TTC549 (cell line): ENCODE data around the gene SASH1.

ENCODE experiments used
- FAIRE-seq: peaks from 2 replicates; lab custom pipeline; 2012; peaks lifted over from hg19 to GRCh38; lab: Jason Lieb, UNC

SASH1 gene

DNA sequence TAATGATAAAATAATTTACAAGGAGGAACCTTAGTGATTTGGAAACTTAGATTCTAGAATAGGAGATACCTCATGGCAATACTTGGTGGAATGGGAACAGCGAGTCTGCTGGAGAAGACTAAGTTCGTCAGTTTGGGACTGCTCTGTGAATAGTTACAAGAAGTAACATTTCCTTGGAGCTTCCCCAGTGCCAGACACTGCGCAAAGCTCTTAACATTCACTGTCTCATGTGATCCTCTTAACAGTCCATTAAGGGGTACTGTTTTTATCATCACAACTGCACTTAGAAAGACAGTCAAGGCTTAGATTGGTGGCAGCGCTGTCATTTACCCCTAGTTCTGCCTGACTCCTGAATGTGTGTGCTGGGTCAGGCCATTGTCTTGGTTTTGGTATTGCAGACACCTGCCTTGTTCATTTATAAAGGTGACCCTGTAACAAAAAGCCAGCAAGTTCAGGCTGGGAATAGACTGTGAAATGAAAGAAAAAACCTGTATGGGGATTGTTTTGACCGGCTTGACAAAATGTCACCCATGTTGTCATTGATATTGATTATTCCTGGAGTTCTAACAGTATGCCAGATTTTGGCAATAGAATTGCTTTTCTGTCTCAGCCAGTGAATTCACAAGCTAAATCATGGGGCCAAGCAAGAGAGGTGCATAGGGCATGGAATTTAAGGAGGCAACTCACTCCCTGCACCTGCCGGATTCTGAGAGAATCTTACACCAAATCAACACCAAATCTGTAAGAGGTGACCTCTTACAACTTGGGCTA is 118.4 kb downstream of the SASH1 start:
- FAIRE-seq, result no peak

DNA sequence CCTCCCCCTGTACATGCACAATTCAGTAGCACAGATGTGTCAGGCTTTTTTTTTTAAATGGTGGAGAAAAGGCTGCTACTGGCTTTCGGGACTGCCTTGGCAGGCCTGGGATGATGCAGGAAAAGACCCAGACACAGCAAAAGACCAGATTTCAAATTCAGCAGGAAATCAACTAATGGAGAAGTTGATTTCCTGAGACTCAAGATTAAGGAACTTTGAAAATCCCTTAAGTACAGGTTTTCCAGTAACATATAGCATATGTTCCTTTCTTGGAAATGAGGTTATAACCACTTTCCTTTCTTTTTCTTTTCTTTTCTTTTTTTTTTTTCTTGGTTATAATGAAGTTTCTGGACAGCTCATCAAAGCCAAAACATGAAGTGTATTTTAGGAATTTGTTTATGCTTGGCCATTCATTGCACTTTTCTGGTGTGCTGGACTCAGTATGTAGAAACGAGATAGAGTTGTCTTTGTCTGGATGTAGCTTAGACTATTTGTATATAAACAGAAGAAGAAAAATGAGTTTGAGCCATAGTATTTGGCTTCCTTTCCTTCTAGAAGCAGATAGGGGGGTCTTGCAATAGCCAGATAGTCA is 119.4 kb downstream of the SASH1 start:
- no peak for FAIRE-seq

DNA sequence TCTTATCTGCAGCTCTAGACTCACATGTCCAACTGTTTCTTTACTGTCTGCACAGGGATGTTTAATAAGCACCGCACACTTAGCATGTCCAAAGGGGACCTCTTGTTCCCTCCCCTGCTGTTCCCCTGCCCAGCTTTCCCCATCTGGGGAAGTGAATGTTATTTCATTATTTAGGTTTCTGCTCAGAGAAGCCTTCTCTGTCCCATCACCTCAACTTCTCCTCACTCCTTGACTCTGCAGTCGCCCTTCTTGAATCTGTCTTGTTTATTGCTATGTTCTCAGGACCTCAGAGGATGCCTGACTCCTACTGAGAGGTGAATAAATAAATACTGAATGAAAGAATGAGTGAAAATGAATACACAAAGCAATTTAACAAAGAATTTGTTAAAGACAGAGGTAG is 121.0 kb downstream of the SASH1 start:
- FAIRE-seq, result no peak

DNA sequence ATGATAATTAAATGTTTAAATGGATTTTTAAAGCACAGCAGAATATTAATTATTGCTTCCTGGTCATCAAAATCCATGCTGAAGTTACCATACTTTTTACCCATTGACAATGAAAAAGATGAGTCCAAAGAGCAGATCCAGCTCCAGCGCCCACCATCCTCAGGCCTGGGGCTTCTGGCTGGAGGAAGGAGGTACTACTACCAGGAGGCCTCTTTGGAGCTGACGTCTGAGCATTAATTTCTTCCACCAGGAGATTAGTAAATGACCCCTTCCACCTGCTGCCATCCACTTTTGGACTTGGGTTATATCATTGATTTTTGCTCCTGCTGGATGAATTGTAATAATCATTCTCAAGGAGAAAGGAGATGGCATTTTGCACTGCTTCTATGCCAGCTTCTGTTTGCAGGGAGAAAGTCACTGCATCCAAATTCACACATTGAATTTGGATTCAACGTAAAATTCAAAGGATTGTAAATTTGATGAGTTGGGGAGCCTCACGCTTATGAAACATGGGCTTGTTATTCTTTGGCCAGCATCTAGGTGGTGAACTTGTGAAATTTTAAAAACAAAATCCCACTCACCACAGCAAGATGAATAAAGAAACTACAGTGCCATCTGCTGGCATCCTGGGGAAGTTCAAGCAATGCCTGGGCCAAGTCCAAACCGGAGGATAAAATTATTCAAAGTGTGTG is 121.8 kb downstream of the SASH1 start:
- peak; percentile 89 for FAIRE-seq

DNA sequence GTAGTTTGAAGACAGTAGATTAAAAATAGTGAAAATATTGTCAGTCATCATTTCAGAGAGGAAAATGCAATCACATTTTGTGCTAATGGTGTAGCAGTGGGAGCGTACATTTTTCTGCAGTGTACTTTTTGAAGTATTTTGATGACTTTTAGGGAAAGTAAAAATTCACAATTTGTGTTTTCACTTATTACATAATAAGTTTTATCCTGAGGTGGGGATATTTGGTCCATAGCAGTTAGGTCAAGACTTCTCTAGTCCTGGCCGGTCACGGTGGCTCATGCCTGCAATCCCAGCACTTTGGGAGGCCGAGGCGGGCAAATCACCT is 122.3 kb downstream of the SASH1 start:
- no peak for FAIRE-seq

DNA sequence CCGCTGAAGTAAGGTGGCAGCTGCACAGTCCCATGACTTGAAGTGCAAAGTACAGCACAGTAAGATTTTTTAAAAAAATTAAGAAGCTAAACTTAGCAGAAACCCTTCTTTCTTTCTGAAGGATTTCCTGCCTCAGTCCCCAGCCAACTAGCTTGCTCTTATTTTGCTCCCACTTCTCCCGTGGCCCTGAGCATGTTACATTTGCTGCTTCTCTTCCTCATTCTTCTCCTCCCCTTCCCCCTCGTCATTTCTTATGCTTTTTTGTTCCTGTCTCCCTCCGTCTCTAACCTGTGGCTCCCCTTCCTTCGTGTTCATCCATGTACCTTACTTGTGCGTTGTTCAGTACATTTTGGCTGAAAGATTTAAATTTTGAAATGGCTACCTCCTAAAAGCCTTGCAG is 123.0 kb downstream of the SASH1 start:
- FAIRE-seq, result no peak

DNA sequence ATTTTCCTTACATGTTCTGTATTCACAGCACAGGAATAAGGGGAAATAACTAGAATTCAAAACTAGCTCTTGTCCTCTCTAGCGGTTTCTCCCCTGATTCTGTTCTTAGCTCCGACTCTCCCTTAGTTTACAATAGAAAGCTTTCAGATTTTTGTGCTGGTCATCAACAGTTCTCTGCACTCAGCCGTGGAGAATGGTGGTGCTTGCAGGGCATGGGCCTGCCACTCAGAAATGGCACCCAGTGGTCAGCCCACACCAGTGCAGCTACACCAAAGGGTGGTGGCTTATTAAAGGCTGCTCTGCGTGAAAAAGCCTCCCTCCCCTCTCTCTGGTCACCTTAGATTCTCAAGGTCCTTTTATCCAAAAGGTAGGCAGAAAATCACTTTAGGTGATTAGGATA is 123.5 kb downstream of the SASH1 start:
- no peak for FAIRE-seq

DNA sequence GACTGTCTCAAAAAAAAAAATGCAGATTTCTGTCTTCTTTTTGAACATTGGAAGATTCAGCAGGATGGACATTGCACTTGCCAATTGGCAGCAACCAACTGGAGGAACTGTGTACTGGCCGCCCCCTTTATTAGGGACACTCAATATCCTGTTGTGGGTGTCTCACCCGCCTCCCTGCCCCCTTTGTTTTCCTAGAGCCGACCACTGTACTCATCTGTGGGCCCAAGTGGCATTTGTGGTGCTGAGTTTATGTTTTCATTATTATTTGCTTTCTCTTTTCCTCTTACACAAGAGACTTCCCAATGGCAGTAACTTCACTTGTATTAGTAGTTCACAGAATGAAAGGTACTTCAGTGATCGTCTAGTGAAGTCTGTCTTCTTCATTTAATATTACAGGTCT is 125.3 kb downstream of the SASH1 start:
- FAIRE-seq, result no peak

DNA sequence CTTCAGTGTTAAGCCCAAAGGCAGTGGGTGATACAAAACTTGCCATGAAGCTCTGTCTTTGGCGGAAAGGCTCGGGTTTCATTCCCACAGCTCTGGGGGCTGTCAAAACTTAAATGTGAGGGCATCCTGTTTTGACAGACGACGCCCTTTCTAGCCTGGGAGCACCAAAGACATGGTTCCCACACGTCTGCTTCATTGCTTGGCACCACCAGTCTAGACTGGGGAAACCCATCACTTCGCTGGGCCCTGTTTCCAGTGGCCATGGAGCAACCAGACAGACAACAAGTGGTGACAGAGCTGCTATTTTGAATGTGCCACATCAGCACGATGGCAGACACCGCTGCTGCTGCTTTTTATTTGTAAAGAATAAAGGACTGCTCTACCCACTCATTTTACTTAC is 127.5 kb downstream of the SASH1 start:
- FAIRE-seq, result no peak

DNA sequence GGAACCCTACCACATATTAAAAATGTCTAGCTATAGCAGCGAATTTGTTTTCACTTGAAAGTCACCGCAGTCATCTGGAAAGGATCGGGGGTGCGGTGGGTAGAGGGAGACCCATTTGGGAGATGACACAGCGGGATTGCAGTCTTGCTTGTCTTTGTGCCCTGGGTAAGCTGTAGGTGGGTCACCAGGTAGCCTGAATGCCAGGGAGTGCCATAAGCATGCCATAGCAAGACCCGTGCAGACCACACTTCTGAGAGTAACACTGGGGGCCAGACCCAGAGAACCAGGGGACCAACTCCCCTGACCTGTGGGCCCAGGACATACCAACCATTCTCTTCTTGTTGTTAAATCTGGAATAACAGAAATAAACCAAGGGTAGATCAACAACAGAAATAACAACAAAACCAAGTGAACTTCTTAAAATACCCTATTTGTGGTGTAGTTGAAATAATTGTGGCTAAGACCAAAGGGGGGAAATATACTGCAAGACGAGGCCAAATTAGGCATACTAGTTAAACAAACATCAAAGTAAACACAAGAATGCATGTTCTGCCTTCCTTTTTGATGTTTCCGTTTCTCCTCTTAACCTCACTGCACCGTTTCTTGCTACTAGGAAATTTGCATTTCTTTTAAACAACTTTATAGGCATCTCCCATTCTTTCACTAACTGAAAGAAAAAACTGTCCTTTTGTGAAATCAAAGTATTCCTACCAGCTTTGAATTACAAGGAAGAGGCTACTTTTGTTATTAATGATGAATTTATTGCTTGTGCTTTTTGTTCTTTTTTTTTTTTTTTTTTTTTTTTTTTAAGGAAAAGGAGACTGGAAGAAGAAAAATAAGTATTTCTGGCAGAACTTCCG is 128.2 kb downstream of the SASH1 start:
- no peak for FAIRE-seq

DNA sequence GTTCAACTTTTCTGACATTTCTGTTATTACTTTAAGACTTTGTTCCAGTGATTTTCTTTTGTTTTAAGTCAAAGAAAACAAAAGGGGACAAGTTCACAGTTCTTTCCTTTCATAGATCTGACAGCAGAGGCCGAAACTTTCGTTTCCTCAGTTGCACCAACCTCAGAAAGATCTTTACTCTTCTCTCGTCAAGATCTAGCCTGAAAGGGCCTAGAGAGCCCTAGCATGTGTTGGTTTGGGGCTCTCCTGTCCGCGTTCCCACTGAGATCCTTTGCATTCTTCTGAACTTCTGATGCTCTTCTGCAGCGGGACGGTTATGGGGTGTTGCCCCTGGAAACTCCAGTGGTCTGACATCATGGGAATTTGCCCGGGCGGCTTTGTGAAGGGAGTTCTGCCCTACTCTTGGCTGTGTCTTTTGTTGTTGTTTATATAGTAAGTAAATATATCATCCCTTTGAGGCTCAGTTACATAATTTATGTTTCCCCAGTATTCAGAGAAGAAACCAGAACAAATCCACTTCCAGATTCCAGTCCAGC is 129.1 kb downstream of the SASH1 start:
- no peak for FAIRE-seq

DNA sequence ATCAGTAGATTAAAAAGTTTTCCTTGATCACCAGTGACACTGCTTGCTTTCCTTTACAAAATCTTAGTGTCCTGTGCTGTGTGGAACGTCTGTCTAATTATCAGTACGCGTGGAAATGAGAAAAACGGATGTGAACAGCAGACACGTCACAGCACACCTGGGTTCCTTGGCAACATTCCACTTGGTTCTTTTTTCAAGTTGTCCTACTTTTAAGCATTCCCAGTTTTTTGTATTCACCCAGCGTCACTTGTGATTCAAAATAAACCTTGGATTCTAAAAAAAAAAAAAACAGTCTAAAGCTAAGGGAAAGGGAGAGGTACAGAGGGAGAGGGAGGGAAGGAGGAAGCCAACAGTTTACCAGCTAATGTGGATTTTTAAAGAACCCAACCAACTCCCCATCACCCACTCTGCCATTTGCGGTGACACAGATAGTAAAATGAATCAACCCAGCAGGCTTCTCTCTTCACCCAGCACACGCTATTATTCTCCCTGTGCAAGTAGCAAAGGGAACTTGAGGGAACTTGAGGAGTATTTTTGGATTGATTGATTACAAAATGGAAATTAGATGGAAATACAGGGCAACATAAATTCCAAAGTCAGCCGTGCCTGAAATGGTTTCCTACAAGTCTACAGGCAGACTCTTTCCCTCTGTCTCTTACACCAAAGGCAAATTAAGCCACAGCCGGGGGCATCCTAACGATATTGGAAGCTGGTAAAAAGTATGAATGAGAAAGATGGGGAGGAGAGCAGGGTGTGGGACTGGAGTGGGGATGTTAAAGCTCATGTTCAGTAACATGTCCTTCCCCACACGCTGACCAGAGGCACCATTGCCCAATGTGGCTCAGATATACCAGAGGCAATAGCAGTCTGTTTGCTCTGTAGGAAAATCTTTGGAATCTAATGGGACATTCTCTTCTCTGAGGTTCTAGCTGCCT is 129.8 kb downstream of the SASH1 start:
- FAIRE-seq, result no peak

DNA sequence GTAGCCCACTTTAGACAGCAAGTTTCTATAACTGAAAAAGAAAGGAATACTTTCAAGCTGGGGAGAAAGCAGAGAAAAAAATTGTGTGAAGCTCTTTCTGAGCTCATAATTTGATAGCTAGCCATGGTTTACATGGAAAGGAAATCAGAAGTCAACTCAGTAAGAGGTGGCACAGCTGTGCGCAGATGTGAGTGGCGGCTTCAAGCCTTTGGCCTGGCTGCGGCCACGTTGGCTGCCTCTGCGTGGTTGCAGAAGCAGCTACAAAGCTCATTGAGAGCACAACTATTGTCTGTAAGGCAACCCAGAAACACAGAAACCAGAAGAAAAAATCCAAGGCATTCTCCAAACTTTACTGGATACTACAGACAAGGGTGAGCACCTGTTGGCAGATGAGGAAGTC is 136.9 kb downstream of the SASH1 start:
- no peak for FAIRE-seq

DNA sequence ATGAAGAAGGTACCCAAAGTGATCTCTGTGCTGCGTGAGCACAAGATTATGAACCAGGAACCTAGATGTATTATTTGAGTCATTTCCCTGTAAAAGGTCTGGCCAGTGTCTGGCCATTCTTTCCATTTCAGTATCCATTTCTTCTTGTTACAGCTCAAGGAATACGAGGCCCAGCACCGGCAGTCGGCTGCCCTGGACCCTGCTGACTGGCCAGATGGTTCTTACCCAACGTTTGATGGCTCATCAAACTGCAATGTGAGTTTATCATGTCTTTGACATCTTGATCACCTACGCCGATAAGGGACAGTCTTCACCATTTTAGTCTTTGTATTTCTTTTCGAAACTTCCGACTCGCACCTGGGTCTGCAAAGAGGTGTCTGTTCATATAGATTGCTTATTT is 144.8 kb downstream of the SASH1 start:
- FAIRE-seq, result no peak

DNA sequence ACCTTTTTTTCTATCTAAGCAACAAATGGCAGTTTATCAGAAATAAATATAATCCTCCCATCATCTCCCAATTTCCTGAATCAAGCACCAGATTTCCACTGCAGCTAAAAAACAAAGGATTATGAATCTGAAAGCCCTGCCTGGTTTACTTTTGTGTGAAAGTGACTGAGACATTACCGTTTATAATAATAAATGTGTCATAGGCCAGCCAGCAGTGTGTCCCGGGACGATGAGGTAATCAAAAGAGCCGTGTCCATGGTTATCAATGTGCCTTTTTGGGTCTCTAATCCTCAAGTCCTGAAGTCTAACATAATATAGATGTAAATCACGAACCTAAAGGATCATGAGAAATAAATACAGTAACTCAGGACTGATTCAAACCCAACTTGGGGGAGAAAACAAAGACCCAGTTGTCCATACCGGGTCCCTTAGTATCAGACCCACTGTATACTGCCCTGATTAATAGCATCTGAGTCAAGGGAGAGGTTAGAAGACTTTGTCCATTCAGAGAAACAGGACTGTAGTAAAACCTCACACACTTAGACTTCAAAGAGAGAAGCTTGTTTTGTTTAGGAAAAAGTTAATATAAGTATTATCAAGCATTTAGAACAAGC is 149.1 kb downstream of the SASH1 start:
- FAIRE-seq, result no peak

DNA sequence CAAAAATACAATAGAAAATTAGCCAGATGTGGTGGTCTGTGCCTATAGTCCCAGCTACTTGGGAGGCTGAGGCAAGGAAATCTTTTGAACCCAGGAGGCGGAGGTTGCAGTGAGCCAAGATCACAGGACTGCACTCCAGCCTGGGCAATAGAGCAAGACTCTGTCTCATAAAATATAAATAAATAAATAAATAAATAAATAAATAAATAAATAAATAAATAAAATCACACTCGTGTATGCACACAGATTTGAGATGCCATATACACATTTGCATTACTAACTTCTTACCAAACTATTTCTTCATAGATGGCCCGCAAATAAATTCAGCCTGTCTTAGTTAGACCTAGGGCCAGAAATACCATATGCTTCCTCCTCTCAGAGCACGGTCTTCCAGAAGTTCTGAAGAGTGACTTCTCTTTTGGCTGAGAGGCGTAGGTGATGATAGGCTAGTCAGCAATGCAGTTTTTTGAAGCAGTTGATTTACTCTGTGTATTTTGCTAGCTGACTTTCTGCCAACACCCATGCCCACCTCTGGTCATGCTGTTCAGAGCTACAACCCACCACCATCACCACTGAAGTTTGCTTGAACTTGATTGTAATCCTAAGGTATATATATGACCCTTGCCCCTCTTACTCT is 150.1 kb downstream of the SASH1 start:
- FAIRE-seq, result no peak

DNA sequence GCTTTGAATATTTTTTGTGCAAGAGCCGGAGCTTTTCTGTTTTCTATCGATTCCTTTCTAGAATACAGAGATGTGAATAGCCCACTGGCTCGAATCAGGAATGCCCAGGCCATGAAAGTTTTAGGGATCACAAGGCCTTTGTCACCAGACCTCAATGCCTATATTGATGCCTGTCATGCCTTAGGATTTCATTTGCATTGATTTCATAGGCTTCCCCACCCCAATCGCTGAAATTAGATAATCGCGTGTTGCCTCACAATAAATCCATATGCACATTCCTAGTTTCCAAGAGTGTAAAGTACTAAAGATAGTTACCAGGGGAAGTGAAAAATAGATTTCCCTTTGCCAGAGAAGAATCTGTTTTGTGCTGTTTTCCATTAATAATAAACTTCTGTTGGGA is 150.8 kb downstream of the SASH1 start:
- no peak for FAIRE-seq

DNA sequence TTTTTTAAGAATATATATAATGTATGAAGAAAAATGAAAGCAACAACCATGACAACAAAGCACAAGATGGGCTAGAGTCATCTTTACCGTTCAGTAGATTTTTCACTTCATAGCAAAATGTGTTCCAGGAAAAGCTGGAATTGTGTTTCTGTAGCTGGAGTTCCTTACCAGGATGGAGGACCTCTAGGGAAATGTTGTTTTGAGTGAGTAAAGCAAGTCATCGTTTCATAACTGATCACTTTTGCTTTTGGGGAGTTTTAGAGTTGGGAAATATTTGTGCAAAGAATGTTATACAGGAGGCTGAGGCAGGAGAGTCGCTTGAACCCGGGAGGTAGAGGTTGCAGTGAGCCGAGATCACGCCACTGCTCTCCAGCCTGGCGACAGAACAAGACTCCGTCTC is 151.6 kb downstream of the SASH1 start:
- FAIRE-seq, result no peak

DNA sequence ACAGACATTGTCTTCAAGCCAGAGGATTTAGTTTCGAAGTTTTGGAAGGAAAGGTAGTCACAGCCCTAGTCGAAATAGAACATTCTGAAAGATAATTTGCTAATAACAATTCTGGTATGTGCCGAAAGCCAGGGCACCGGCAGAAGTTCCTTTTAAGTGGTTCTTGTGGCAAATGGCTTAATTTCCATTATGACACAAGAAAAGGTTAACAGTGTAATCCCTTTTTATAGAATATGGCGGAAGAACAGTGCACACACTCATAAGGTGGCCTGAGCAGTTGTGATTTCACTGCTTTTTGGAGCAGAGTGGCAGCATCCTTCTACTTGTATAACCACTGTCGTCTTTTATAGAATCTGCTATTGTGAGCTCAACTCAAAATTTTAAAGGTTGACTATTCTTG is 152.4 kb downstream of the SASH1 start:
- no peak for FAIRE-seq

DNA sequence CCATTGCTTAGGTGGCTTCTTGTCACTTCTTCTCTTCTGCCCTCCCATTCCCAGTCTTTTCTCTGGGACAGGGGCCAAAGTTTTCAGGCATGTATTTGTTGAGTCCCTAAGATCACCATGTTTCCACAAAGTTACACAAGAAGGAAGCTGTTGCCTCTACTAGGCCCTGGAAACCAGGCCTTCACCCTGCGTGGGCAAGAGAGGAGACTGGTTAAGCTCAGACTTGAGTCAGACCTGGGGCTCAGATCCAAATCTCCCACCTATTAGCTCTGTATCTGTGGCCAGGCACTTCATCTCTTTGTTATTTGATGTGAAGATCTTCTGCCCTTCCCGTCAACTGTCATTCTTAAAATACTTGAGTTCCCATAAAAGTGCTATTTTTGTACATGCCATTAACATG is 154.6 kb downstream of the SASH1 start:
- no peak for FAIRE-seq

DNA sequence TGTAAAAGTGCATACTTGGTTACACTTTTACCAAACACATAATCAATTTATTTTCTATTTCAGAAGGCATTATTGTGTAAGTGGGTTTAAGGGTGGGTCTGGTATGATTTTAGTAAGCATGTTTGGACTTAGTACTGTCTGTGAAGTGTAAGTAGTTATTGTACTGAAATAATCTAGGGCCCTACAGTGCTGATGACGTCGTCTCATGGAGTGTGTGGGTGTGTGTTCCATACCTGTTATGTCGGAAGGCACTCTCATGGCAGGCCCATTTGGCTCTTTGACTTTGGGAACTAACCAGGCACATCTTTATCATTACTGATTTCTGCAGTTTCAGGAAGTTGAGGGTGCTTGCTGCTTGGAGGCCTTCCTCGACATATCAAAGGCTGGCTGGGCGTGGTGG is 155.1 kb downstream of the SASH1 start:
- no peak for FAIRE-seq
